NCI-H1092 (cell line): ENCODE data around the gene WWC1.

Experiments used
- DNase-seq: peaks from one replicate; lab custom pipeline; 2025; lab: John Stamatoyannopoulos, UW

Gene WWC1

GRCh38 chr5:168446983-168447619 is 155.7 kb downstream of the WWC1 start:
- DNase-seq: no peak

GRCh38 chr5:168447808-168448207 is 156.4 kb downstream of the WWC1 start:
- no peak for DNase-seq

- DNase-seq: no peak
These were observed 157.7 kb downstream of the WWC1 start for GRCh38 chr5:168449166-168449565.

GRCh38 chr5:168451565-168451964 is 160.1 kb downstream of the WWC1 start:
- DNase-seq: no peak

- no peak for DNase-seq
These were observed 163.8 kb downstream of the WWC1 start for GRCh38 chr5:168455201-168455600.

GRCh38 chr5:168457542-168457941 is 166.1 kb downstream of the WWC1 start:
- no peak for DNase-seq

- no peak for DNase-seq
These were observed 169.2 kb downstream of the WWC1 start for GRCh38 chr5:168460606-168461005.

GRCh38 chr5:168463081-168463480 is 171.6 kb downstream of the WWC1 start:
- no peak for DNase-seq

GRCh38 chr5:168464214-168464613 is 172.8 kb downstream of the WWC1 start:
- no peak for DNase-seq

- DNase-seq: no peak
These were observed 173.2 kb downstream of the WWC1 start for GRCh38 chr5:168464641-168465040.

GRCh38 chr5:168467755-168468330 is 176.4 kb downstream of the WWC1 start:
- peak; percentile 11 for DNase-seq

GRCh38 chr5:168468836-168469235 is 177.4 kb downstream of the WWC1 start:
- no peak for DNase-seq

GRCh38 chr5:168469816-168470215 is 178.4 kb downstream of the WWC1 start:
- no peak for DNase-seq

- no peak for DNase-seq
These were observed 180.3 kb downstream of the WWC1 start for GRCh38 chr5:168471785-168472184.

- DNase-seq: no peak
These were observed 180.9 kb downstream of the WWC1 start for GRCh38 chr5:168472329-168472728.

- no peak for DNase-seq
These were observed 182.9 kb downstream of the WWC1 start for GRCh38 chr5:168474319-168474718.

- no peak for DNase-seq
These were observed 185.6 kb downstream of the WWC1 start for GRCh38 chr5:168477060-168477459.

GRCh38 chr5:168479166-168479565 is 187.7 kb downstream of the WWC1 start:
- no peak for DNase-seq

GRCh38 chr5:168480601-168481000 is 189.2 kb downstream of the WWC1 start:
- no peak for DNase-seq

GRCh38 chr5:168481330-168481788 is 189.9 kb downstream of the WWC1 start:
- no peak for DNase-seq

- DNase-seq: no peak
These were observed 190.9 kb downstream of the WWC1 start for GRCh38 chr5:168482361-168482760.

- peak; percentile 84 for DNase-seq
These were observed 194.9 kb downstream of the WWC1 start, which contains the start of gene RARS1 for GRCh38 chr5:168486136-168486879. Gene RARS1, plus strand, starts transcription at chr5:168486471. Its CDS starts 28 bp downstream, at chr5:168486499.

GRCh38 chr5:168489059-168489458 is 197.6 kb downstream of the WWC1 start:
- DNase-seq: no peak
